Measurements from ENCODE around the gene CAPZA2. TPM values are rescaled to one million over a fixed set of nuclear protein-coding genes. Genes with fewer than 3 reads are reported as not detected.

Gene CAPZA2
- total and polyA plus RNA-seq, 10 of the 15 experiments (the other 5 are each of a cell fraction or from before 2014, with no cell fraction given), result 50.0 to 379 (median 117) TPM

DNA sequence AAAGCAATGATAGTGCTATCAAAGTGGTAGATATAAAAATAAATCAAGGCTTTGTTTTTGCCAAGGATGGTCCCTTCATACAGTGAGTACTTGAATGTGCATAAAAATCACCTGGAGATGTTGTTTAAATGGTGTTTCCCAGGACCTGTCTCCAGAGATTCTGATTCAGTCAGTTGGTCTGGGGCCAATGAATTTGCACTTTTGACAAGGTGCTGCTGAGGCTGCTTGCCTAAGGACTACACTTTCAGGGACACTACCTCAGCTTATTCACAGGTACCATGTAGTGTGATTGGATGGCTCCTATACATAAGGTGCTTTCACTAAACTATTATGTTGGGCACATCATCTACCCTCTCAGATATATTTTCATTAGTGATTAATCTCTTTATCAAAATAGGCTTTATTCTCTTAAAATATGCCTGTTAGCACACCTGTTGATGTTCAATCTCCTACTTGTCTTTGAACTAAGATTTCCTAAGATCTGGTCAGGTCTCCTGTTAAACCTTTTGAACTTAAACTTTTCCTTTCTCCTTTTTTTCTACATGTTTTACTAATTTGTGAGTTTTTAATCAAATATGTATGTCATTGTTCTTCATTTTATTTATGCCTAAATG lies 24.3 kb downstream of the CAPZA2 start:
- in situ Hi-C loops (cut with MboI) (no loop called here), intact Hi-C loops (cut with micrococcal nuclease; ENCODE audit: unreplicated experiment) (no loop called here)
- no peak for DNase-seq (ENCODE audit: low read depth, low spot score)
- peaks cover 3% of the 10 kb centered on the region for H3K9me3 ChIP-seq (replicated peaks; ENCODE audit: control insufficient read depth, insufficient read depth, low read length)
- ChIA-PET RAD21 (ENCODE audit: unreplicated experiment) (no interaction called here), SMC1A (ENCODE audit: uncharacterized antibody, unreplicated experiment) (interaction anchor here (1.5 to 2.1 kb wide), 2 partner anchors 8 to 10 kb away, joined by 5 to 9 read pairs; no protein-coding TSS in a partner anchor), CTCF (interaction anchor here (1.0 kb wide), 1 partner anchor 241 kb away, joined by 3 read pairs; no protein-coding TSS in a partner anchor), POLR2A (no interaction called here)
- H2AFZ ChIP-seq (ENCODE audit: control insufficient read depth, low read depth, low read length), result no peak overlapping the region
- no TSS peak for BruUV-seq (replicated peaks)
- peaks cover 0 to 10% of the 10 kb centered on the region in 2 experiments; a peak in 3 of 4 replicates for H3K36me3 ChIP-seq (ENCODE audit: control insufficient read depth in 2 of 2, insufficient read depth in 2 of 2, low read length in 1 of 2)
- H3K79me2 ChIP-seq (ENCODE audit: control insufficient read depth, insufficient read depth, low read length), result peaks cover 46% of the 10 kb centered on the region
- TF ChIP-seq, protein P1, sequence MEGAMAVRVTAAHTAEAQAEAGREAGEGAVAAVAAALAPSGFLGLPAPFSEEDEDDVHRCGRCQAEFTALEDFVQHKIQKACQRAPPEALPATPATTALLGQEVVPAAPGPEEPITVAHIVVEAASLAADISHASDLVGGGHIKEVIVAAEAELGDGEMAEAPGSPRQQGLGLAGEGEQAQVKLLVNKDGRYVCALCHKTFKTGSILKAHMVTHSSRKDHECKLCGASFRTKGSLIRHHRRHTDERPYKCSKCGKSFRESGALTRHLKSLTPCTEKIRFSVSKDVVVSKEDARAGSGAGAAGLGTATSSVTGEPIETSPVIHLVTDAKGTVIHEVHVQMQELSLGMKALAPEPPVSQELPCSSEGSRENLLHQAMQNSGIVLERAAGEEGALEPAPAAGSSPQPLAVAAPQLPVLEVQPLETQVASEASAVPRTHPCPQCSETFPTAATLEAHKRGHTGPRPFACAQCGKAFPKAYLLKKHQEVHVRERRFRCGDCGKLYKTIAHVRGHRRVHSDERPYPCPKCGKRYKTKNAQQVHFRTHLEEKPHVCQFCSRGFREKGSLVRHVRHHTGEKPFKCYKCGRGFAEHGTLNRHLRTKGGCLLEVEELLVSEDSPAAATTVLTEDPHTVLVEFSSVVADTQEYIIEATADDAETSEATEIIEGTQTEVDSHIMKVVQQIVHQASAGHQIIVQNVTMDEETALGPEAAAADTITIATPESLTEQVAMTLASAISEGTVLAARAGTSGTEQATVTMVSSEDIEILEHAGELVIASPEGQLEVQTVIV (IDR thresholded peaks at IDR 0.05; ENCODE audit: borderline replicate concordance, partially characterized antibody), result no peak
- TF ChIP-seq SUZ12 (IDR thresholded peaks at IDR 0.05; ENCODE audit: unreplicated experiment) (no peak), PAX8 (IDR thresholded peaks at IDR 0.05) (no peak)
- no peak overlapping the region for H3K9ac ChIP-seq (ENCODE audit: control insufficient read depth, insufficient read depth, low read length)
- H3K27ac ChIP-seq (ENCODE audit: control insufficient read depth, insufficient read depth), result no peak overlapping the region
- no peak overlapping the region for H3K4me3 ChIP-seq
- FAIRE-seq, result no peak
- no peaks in the 10 kb centered on the region for H3K4me1 ChIP-seq (ENCODE audit: control insufficient read depth, insufficient read depth, low read length)
- no peaks in the 10 kb centered on the region for H3K27me3 ChIP-seq (replicated peaks in 1 of 2; ENCODE audit: control insufficient read depth in 2 of 2, insufficient read depth in 2 of 2, low read length in 1 of 2)
- H3K4me2 ChIP-seq (ENCODE audit: control insufficient read depth, insufficient read depth), result no peak overlapping the region
- peak; percentile 37; the same call in 2 of the 3 replicates for ATAC-seq
- H4K20me1 ChIP-seq (ENCODE audit: control insufficient read depth, insufficient read depth), result no peaks in the 10 kb centered on the region; the same call in 1 of the 2 replicates

DNA sequence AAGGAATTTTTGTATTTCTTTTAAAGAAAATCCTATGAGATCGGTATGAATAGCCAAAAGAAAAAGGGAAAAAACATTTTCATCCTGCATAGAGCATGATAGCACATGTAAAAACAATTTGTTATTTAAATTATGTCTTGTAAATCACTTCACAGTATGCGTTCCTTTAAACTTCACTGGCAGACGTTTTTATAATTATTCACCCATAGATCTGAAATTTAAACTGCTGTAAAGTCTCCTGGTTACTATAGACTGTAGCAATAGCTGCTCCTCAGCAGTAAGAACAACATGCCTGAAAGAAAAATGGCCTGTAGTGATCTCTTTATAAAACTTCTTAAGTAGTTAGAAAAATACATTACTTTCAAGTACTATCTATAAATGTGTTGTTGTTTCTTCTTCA lies 26.5 kb downstream of the CAPZA2 start:
- Histone ChIP-seq H3K4me3 (no peak overlapping the region), H3K36me3 (ENCODE audit: control insufficient read depth in 2 of 2, insufficient read depth in 2 of 2, low read length in 1 of 2) (peaks cover 0 to 16% of the 10 kb centered on the region in 2 experiments; a peak in 3 of 4 replicates), H3K27ac (ENCODE audit: control insufficient read depth, insufficient read depth) (no peak overlapping the region), H3K4me2 (ENCODE audit: control insufficient read depth, insufficient read depth) (no peak overlapping the region), H3K9me3 (replicated peaks; ENCODE audit: control insufficient read depth, insufficient read depth, low read length) (peaks cover 3% of the 10 kb centered on the region), H3K79me2 (ENCODE audit: control insufficient read depth, insufficient read depth, low read length) (peaks cover 29% of the 10 kb centered on the region), H3K9ac (ENCODE audit: control insufficient read depth, insufficient read depth, low read length) (no peak overlapping the region), H3K4me1 (ENCODE audit: control insufficient read depth, insufficient read depth, low read length) (no peaks in the 10 kb centered on the region), H2AFZ (ENCODE audit: control insufficient read depth, low read depth, low read length) (no peak overlapping the region), H3K27me3 (replicated peaks in 1 of 2; ENCODE audit: control insufficient read depth in 2 of 2, insufficient read depth in 2 of 2, low read length in 1 of 2) (no peaks in the 10 kb centered on the region), H4K20me1 (ENCODE audit: control insufficient read depth, insufficient read depth) (no peaks in the 10 kb centered on the region; the same call in 1 of the 2 replicates)
- TF ChIP-seq RAD51 (IDR thresholded peaks at IDR 0.05), result no peak
- intact Hi-C loops (cut with micrococcal nuclease; ENCODE audit: unreplicated experiment) (no loop called here), in situ Hi-C loops (cut with MboI) (no loop called here)
- DNase-seq (ENCODE audit: low read depth, low spot score) (no peak), ATAC-seq (no peak), FAIRE-seq (no peak)
- SMC1A ChIA-PET (ENCODE audit: uncharacterized antibody, unreplicated experiment), result no interaction called here
- POLR2A ChIA-PET, result interaction anchor here (0.6 to 0.7 kb wide), 2 partner anchors 10 to 19 kb away, joined by 3 to 4 read pairs; no protein-coding TSS in a partner anchor
- CTCF ChIA-PET, result interaction anchor here (1.0 kb wide), 1 partner anchor 23 kb away, joined by 3 read pairs; no protein-coding TSS in a partner anchor
- 76% methylated on average over 3 of the region's 3 CpGs for WGBS (ENCODE audit: insufficient coverage, insufficient replicate concordance, low lambda C conversion rate, missing lambda C conversion rate)
- RAD21 ChIA-PET (ENCODE audit: unreplicated experiment), result no interaction called here
- BruUV-seq (replicated peaks), result no TSS peak

Measured in GM12878 (cell line).